ENCODE data around the gene LYSMD3. TPM values are rescaled to one million over a fixed set of nuclear protein-coding genes. Genes with fewer than 3 reads are reported as not detected.
A peak's percentile ranks its signal among the peaks of the same experiment; 100 is the strongest.

The LYSMD3 gene
- polyA plus RNA-seq, 3 donors: 24.7 to 31.2 (median 28.2) TPM

DNA sequence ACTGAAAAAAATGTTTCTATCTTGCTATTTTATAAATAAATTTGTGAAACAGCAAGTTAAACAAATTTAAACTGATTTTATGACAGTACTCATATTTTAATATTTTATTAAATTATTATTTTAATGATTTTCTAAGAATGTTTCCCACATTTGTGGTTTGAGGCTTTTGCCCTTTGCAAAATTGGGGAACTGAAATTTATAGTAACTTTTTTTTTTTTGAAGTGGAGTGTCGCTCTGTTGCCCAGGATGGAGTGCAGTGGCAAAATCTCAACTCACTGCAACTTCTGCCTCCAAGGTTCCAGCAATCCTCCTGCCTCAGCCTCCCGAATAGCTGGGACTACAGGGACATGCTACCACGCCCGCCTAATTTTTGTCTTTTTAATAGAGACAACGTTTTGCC is 22.0 kb upstream of the LYSMD3 start:
- DNase-seq: no peak

- no peak for DNase-seq
Observed at GRCh38 chr5:90550963-90551362, 21.6 kb upstream of the LYSMD3 start.

DNA sequence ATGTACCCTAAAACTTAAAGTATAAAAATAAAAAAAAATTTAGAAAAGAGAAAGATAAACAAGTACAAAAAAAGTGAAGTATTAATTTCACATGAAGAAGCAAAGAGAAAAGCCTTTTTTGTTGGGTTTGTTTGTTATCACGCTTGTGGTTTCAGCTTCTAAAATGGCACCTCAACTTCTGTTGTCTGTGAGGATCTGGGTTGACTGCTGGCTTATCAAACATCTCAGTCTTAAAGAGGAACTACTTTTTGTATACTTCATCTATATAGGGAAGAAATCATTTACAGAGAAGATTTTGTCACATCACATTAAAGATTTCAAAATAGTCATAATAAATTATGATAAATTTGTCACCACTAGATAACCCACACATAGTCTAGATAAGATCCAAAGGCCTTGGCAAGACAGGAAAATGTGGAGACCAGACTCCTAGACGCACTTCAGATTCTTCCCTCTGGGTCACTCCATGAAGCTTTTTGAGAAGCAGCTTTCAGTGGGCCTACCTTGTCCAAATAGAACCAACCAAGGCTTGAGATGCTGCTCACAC is 20.4 kb upstream of the LYSMD3 start:
- DNase-seq: no peak

DNA sequence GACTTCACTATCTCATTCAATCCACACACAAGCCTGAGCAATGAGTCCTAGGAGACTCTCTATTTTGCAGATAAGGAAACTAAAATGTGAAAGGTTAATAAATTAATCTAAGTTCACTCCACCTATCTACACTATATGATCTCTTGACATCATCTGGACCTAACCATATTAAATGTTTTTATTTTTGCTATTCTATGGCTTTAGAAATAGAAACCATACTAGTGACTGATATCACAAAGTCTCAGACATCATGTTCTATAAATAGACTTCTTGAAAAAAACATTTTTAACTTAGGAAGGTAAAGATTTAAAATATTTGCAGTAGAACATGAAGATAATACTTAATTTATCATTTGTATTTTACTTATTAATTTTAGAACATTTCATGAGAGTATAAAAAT is 19.8 kb upstream of the LYSMD3 start:
- DNase-seq: no peak

DNA sequence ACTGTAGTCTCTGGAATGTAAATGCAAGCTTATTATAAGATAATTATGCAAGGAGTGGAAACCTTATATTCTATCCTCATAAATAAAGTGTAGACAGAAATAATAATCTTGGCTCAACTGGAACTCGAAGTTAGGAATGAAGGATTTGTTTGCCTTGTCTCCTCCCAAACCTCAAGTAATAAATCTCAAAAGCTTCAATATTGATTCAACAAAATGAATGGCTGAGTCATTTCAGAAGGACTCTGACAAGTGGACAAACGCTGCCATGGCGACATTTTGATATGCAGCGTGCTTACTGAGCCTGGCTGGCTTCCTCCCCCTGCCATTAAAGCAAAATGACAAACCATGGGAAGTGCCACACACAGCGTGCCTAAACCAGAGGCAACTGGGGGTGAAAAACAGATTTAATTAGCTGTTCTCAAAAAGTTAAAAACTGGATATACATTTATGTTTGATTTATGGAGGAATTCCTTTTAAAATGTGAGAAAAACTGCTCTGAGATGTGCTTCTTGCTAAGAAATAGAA is 18.7 kb upstream of the LYSMD3 start:
- peak; percentile 7 for DNase-seq

GRCh38 chr5:90547072-90547536 is 17.7 kb upstream of the LYSMD3 start:
- no peak for DNase-seq

DNA sequence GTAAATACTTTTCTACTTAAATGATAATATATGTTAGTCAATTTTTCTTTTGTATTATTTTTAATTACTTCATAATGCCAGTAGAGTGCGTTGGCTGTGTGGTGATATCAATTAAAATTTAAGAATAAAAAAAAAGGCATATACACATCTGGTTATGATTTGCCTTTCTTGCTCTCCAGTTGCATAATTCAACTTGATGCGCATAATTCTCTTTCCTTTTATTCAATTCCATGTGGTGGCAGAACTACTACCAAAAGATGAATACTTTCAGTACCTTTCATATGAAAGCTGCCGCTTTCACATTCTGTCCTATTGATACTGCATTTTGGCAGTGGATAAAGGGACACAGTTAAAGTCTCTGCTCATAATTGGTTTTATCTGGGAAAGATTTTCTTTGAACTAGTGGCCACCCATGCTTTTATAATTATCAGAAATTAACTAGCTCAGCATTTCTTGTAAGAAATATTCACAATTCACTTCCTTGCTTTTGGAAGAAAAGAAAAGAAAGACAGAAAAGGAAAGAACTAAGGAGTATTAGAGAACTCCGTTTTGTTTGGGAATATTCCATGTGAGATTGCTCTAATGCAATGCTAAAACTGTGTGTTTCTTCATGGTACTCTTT is 16.9 kb upstream of the LYSMD3 start:
- no peak for DNase-seq

DNA sequence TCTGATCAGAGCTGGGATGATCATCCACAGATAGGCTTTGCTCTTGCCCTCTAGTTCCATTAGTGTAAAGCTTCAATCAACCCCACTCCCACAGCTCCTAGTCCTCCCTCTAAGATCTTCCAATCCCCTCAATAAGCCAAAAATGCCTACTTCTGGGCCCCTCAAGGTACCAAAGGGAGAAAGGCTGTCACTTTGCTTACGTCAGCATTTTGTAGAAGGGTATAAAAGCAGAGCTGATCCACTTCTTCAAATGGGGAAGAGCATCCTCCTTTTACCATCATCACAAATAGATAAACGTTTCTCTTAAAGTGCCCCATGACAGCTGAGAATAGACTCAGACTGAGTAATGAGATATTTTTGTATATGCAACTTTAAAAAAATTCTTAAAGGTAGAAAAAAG is 16.1 kb upstream of the LYSMD3 start:
- no peak for DNase-seq

DNA sequence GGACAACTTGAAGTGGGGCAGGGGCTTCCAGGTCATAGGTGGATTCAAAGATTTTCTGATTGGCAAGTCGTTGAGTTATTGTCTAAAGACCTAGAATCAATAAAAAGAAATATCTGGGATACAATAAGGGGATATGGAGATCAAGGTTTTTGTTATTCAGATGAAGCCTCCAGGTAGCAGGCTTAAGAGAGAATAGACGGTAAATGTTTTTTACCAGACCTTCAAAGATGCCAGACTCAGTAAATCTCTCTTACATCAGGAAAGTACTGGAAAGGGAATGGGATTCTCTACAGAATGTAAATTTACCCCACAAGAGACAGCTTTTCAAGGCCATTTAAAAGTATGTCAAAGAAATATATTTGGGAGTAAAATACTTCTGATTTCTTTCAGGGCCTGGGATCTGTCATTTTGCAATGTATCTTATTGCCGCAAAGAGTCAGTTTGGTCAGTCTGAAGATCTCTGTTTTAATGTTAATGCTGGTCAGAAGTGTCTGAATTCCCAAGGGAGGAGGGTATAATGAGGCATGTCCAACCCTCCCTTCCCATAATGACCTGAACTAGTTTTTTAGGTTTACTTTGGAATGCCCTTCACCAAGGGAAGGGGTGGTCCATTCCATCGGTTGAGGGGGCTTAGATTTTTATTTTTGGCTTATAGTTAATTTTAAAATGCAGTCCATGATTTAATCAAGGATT is 13.6 kb upstream of the LYSMD3 start:
- DNase-seq: no peak

DNA sequence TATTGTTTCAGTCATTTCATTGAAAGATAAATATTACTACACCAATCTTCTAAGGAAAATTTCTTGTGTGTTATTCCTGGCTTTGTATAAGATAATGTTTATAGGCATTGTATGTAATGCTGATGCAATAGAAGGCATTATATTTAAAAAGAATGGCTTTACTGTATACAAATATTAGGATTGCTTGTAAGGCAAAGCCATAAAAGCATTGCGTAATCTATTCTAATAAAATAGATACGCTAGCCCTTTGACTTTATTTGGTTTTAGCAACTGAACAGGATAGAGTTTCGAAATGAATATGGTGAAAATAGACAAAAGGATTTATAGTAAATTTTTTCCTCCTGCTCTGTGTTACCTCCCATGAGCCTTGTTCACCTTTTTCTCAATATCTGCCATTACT is 5.5 kb upstream of the LYSMD3 start:
- DNase-seq: no peak

DNA sequence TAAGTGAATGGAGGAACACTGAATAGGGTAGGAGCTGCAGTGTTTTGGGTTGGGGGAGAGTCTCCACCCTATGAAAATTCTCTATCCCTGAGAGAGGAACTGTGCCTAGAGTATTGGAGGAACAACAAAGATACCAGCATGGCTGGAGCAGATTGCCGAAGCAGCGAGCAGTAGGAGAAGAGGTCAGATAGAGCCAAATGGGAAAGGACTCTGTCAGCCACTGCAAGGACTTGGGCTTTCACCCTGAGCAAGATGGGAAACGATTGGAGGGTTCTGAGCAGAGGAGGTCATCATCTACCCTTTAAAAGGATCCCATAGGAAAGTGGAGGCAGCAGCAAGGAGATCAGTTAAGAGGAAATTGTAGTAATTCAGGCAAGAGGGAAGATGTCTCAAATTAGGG is 4.4 kb upstream of the LYSMD3 start:
- DNase-seq: no peak

GRCh38 chr5:90530736-90531487 is 1.5 kb upstream of the LYSMD3 start:
- no peak for DNase-seq

GRCh38 chr5:90529939-90530677 is 724 bp upstream of the LYSMD3 start:
- peak; percentile 77 for DNase-seq

DNA sequence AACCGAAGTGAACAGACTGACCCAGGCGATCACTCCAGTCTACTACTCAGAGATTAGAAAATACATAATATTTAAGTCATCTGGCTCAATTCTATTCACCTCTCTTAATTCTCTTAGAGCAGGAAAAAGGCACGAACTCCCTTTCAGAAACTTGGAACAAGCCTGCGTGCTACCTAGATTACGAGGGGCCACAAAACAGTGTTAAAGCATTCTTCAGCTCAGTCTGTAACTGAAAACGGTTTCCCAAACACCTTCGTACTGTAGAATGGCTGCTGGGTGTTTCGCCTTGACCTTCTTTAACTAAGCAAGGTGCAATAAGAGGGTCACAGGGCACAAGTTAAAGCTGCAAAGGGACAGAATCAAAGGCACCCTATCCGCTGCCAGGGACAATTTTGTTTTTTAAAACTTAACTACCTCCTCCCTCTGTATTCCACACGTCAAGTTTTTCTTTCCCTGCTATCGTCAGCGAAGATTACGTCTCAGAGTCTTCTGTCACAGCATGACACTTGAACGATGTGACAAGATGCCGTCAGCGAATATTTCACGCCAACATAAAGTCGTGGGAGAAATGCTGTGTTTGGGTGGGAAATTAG is 687 bp downstream of the LYSMD3 start:
- DNase-seq: peak; percentile 30

GRCh38 chr5:90519081-90519480 is 10.3 kb downstream of the LYSMD3 start:
- no peak for DNase-seq

DNA sequence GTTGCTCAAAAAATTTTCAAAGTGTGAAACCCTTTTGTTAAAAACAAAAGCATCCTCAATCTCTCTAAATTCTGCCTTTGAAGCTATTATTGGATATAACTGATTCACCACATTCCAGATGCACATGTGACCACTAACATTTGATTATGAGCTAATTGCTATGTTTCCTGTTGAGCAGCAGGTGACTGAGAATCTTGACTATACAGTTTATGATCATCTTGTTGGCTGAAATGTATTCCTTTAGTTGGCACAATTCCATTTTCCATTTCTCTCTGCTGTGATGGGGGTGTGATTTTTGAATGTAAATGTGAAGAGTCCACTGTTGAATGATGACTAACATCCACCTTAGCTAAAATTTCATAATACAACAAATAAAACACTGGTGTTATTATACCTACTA is 10.7 kb downstream of the LYSMD3 start:
- no peak for DNase-seq

DNA sequence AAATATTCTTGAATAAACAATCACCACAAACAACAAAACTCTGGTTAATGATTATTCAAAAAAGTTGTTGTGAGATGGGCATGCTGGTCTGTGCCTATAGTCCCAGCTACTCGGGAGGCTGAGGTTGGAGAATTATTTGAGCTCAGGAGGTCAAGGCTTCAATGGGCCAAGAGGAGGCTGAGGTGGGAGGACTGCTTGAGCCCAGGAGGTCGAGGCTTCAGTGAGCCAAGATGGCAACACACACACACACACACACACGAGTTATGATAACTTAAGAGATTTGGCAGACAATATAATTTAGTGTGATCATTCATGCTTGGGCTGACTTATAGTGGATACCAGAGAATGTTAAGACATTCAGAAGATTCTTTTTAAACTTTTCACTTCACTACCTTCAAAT is 14.9 kb downstream of the LYSMD3 start:
- no peak for DNase-seq

GRCh38 chr5:90510438-90510837 is 18.9 kb downstream of the LYSMD3 start:
- no peak for DNase-seq

DNA sequence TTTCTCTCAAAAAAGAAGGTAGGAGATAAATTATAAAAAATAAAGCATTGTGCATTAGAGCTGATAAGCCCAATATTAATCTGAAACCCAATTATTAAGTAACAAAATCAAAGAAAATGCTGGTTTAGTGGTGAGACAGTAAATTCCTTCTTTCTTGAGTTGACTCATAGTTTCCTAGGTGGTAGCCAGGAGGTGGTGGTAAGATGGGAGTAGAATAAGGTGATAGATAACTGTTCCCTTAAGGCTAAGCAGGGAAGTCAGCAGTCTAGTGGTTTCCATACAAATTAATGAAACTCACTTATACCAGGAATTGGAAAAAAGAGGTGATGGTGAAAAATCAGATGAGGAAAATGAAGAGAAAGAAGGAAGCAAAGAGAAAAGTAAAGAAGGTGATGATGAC is 23.2 kb downstream of the LYSMD3 start:
- DNase-seq: no peak

DNA sequence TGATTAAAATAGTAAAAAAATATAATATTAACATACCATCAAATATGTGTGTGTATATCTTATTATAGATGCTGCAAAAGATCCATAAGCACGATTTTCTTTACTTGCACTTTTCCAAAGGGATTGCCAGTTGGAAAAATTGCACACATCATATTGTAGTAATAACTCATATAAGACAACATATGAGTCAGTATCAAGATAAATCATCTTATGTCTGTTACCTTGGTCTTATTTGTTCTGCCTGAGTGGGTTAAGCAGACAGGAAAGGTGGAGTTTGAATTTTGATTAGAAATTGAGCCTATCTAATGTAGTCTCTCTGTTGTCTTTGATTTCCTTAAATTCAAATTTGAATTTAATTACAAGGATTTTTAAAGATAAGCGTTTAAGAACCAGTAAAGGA is 24.6 kb downstream of the LYSMD3 start:
- DNase-seq: no peak

DNA sequence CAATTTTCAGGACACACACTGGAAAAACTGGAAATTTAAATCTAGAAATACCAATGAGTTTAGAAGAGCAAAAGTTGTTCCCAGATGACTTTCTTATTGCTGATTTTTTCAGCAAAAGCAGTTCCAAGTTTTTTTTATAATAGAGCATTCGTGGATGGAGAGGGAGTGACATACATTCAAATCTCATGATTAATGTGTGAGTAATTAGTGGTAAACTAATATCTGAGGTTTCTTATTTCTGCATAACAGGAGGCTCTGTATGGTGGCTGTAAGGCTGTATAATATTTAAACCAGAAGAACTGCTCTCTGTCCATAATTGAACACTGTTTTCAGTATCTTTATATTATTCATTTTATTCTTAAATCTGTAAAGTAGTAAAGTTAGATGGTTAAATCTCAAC is 25.8 kb downstream of the LYSMD3 start:
- DNase-seq: no peak
